Activated CD8-positive, alpha-beta memory T cell treated with anti-CD3 and anti-CD28 coated beads for 36 hours (primary cell): ENCODE data around the gene ZNF280A. TPM values are rescaled to one million over a fixed set of nuclear protein-coding genes. Genes with fewer than 3 reads are reported as not detected.
"Not testable (repeated sequence)": the region's sequence is repeated elsewhere in the genome, so short reads cannot be mapped to it uniquely, and the experiment has no call there.

Source experiments
- CTCF ChIA-PET: fragments of 350-600 bp; sonication (Branson Sonifier 250); formaldehyde crosslinking; loops from one replicate; lab custom pipeline; 2021; ENCODE audit warnings: antibody characterized with exemption; lab: Charles Lee
- POLR2A ChIA-PET: fragments of 350-600 bp; sonication (Branson Sonifier 250); formaldehyde crosslinking; loops from one replicate; lab custom pipeline; 2021; ENCODE audit warnings: antibody characterized with exemption; lab: Charles Lee
- total RNA-seq, 2 experiments: library from RNA; stranded (reverse); gene quantifications; one replicate each; pipeline ENCODE4 v1.2.3, GENCODE V29; 2021

The ZNF280A gene
- total RNA-seq, 2 experiments from 2014 or later, result not detected

- CTCF ChIA-PET, result no interaction called here
Measured at GRCh38 chr22:22485524-22485923, 34.5 kb downstream of the ZNF280A start.

GRCh38 chr22:22484023-22484422 is 36.0 kb downstream of the ZNF280A start:
- POLR2A ChIA-PET, result no interaction called here
- CTCF ChIA-PET, result no interaction called here

More at GRCh38 chr22:22485524-22485923, 34.5 kb downstream of the ZNF280A start:
- POLR2A ChIA-PET, result no interaction called here

GRCh38 chr22:22480940-22481339 is 39.1 kb downstream of the ZNF280A start:
- ChIA-PET POLR2A (no interaction called here), CTCF (no interaction called here)

GRCh38 chr22:22479999-22480532 is 40.0 kb downstream of the ZNF280A start:
- POLR2A ChIA-PET, result no interaction called here

GRCh38 chr22:22479116-22479515 is 41.0 kb downstream of the ZNF280A start:
- CTCF ChIA-PET, result interaction anchor here (0.5 to 0.6 kb wide), 2 partner anchors 683 to 1270 kb away, joined by 3 to 4 read pairs; no protein-coding TSS in a partner anchor
- POLR2A ChIA-PET, result no interaction called here

More at GRCh38 chr22:22479999-22480532, 40.0 kb downstream of the ZNF280A start:
- CTCF ChIA-PET, result no interaction called here

- ChIA-PET POLR2A (no interaction called here), CTCF (interaction anchor here (0.5 kb wide), 1 partner anchor 1271 kb away, joined by 3 read pairs; no protein-coding TSS in a partner anchor)
Measured at GRCh38 chr22:22478470-22478869, 41.6 kb downstream of the ZNF280A start.

- ChIA-PET POLR2A (no interaction called here), CTCF (no interaction called here)
Measured at GRCh38 chr22:22474733-22475132, 45.3 kb downstream of the ZNF280A start.

GRCh38 chr22:22471104-22471503 is 49.0 kb downstream of the ZNF280A start:
- CTCF ChIA-PET, POLR2A ChIA-PET: not testable (repeated sequence)

GRCh38 chr22:22469527-22469926 is 50.5 kb downstream of the ZNF280A start:
- ChIA-PET CTCF (no interaction called here), POLR2A (no interaction called here)

- CTCF ChIA-PET, result not testable (repeated sequence)
Measured at GRCh38 chr22:22468794-22469469, 51.1 kb downstream of the ZNF280A start.

GRCh38 chr22:22467112-22467511 is 53.0 kb downstream of the ZNF280A start:
- ChIA-PET POLR2A (no interaction called here), CTCF (no interaction called here)

More at GRCh38 chr22:22468794-22469469, 51.1 kb downstream of the ZNF280A start:
- POLR2A ChIA-PET, result not testable (repeated sequence)

GRCh38 chr22:22465782-22466181 is 54.3 kb downstream of the ZNF280A start:
- ChIA-PET POLR2A (interaction anchor here (0.5 kb wide), 1 partner anchor 14 kb away, joined by 4 read pairs; no protein-coding TSS in a partner anchor), CTCF (interaction anchor here (0.6 kb wide), 1 partner anchor 54 kb away, joined by 3 read pairs; the partner anchor contains the start of gene ZNF280A)

GRCh38 chr22:22465094-22465602 is 54.9 kb downstream of the ZNF280A start:
- POLR2A ChIA-PET, result no interaction called here
- CTCF ChIA-PET, result interaction anchor here (0.6 to 1.0 kb wide), 2 partner anchors 55 to 288 kb away, joined by 3 read pairs; partner anchors contain the start of gene ZNF280A

- CTCF ChIA-PET, result interaction anchor here (0.7 to 1.6 kb wide), 7 partner anchors 17 to 1408 kb away, joined by 3 to 5 read pairs (median 3); no protein-coding TSS in a partner anchor
- POLR2A ChIA-PET, result no interaction called here
Measured at GRCh38 chr22:22464541-22465054, 55.5 kb downstream of the ZNF280A start.

GRCh38 chr22:22463855-22464540 is 56.1 kb downstream of the ZNF280A start:
- ChIA-PET POLR2A (no interaction called here), CTCF (interaction anchor here (0.7 to 1.6 kb wide), 7 partner anchors 15 to 1407 kb away, joined by 3 to 5 read pairs (median 3); no protein-coding TSS in a partner anchor)

Other genes starting within 250 kb of the ZNF280A start
- gene ZNF280B, start 11.5 kb downstream of the ZNF280A start, total RNA-seq, result 1 to 10 TPM; 3.8 to 4.1 TPM
- not detected for gene PRAME, start 39.0 kb upstream of the ZNF280A start, total RNA-seq
- not detected for gene GGTLC2, start 124.3 kb upstream of the ZNF280A start, total RNA-seq